ENCODE data around the gene INPP5E.

Gene INPP5E

GRCh38 chr9:136391737-136392537 is 47.7 kb downstream of the INPP5E start:
- in situ Hi-C loops (cut with HindIII; ENCODE audit: low sequenced_read_pairs) = no loop called here

GRCh38 chr9:136389396-136389795 is 50.2 kb downstream of the INPP5E start:
- in situ Hi-C loops (cut with HindIII; ENCODE audit: low sequenced_read_pairs) = no loop called here

- in situ Hi-C loops (cut with HindIII; ENCODE audit: low sequenced_read_pairs) = no loop called here
Observed at GRCh38 chr9:136387217-136387616, 52.4 kb downstream of the INPP5E start.

- in situ Hi-C loops (cut with HindIII; ENCODE audit: low sequenced_read_pairs) = no loop called here
Observed at GRCh38 chr9:136386018-136386417, 53.6 kb downstream of the INPP5E start.

- in situ Hi-C loops (cut with HindIII; ENCODE audit: low sequenced_read_pairs) = no loop called here
Observed at GRCh38 chr9:136385015-136385414, 54.6 kb downstream of the INPP5E start.

GRCh38 chr9:136383436-136383835 is 56.2 kb downstream of the INPP5E start:
- in situ Hi-C loops (cut with HindIII; ENCODE audit: low sequenced_read_pairs) = no loop called here

- in situ Hi-C loops (cut with HindIII; ENCODE audit: low sequenced_read_pairs) = no loop called here
Observed at GRCh38 chr9:136381966-136382513, 57.6 kb downstream of the INPP5E start.

GRCh38 chr9:136381311-136381710 is 58.3 kb downstream of the INPP5E start:
- in situ Hi-C loops (cut with HindIII; ENCODE audit: low sequenced_read_pairs) = no loop called here

- in situ Hi-C loops (cut with HindIII; ENCODE audit: low sequenced_read_pairs) = no loop called here
Observed at GRCh38 chr9:136380381-136380780, 59.3 kb downstream of the INPP5E start.

- in situ Hi-C loops (cut with HindIII; ENCODE audit: low sequenced_read_pairs) = no loop called here
Observed at GRCh38 chr9:136379891-136380290, 59.8 kb downstream of the INPP5E start.

GRCh38 chr9:136379401-136379800 is 60.2 kb downstream of the INPP5E start:
- in situ Hi-C loops (cut with HindIII; ENCODE audit: low sequenced_read_pairs) = no loop called here

- in situ Hi-C loops (cut with HindIII; ENCODE audit: low sequenced_read_pairs) = no loop called here
Observed at GRCh38 chr9:136379003-136379287, 60.7 kb downstream of the INPP5E start.

Measured in DLD1 (cell line).